ENCODE measurements around the gene CEACAM1.

DNA sequence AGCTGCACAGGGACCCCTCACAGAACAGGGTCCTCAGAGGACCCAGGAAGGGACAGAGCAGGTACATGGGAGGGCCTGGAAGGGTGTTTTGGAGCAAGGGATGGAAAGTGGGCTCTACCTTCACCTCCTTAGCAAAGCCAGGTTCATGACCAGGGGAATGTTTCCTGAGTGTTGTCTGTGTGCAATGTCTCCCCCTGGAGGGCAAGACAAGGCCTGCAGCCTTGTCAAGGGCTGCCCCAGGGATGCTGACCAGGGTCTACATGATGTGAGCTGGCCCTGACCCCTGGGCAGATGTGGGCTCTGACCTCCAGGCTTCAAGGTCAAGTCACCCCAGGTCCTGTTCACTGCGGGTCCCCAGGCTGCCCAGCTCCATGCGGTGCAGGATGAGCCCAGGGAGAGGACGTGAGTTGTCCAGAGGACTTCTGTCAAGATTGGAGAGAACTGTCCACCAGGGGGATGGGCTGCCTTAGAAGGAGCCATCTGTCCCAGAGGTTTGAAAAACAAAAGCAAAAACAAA lies 1.0 kb upstream of the CEACAM1 start:
- TF ChIP-seq, protein P1, sequence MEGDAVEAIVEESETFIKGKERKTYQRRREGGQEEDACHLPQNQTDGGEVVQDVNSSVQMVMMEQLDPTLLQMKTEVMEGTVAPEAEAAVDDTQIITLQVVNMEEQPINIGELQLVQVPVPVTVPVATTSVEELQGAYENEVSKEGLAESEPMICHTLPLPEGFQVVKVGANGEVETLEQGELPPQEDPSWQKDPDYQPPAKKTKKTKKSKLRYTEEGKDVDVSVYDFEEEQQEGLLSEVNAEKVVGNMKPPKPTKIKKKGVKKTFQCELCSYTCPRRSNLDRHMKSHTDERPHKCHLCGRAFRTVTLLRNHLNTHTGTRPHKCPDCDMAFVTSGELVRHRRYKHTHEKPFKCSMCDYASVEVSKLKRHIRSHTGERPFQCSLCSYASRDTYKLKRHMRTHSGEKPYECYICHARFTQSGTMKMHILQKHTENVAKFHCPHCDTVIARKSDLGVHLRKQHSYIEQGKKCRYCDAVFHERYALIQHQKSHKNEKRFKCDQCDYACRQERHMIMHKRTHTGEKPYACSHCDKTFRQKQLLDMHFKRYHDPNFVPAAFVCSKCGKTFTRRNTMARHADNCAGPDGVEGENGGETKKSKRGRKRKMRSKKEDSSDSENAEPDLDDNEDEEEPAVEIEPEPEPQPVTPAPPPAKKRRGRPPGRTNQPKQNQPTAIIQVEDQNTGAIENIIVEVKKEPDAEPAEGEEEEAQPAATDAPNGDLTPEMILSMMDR (IDR thresholded peaks at IDR 0.05): peak; percentile 55 to 89 (median 74)
- TF ChIP-seq POLR2A (IDR thresholded peaks at IDR 0.05): no peak
